Mucosa of rectum (tissue), 2 donors: ENCODE measurements around the gene KIF3B.
A peak's percentile ranks its signal among the peaks of the same experiment; 100 is the strongest.
"Not testable (repeated sequence)": the region's sequence is repeated elsewhere in the genome, so short reads cannot be mapped to it uniquely, and the experiment has no call there.

Experiments
- H3K27ac ChIP-seq, 2 donors: one replicate each; pipeline ENCODE4 v1.7.0; 2013; ENCODE audit warnings: inconsistent platforms in 2 of 2, low read depth in 2 of 2, low read length in 2 of 2
- H3K27me3 ChIP-seq, 2 donors: one replicate each; pipeline ENCODE4 v1.7.0; 2013; ENCODE audit warnings: low read length in 2 of 2; ENCODE audit not compliant: control insufficient read depth in 2 of 2, insufficient read depth in 2 of 2
- H3K36me3 ChIP-seq, 2 donors: one replicate each; pipeline ENCODE4 v1.7.0; 2013; ENCODE audit warnings: low read length in 2 of 2; ENCODE audit not compliant: control insufficient read depth in 2 of 2, insufficient read depth in 2 of 2
- H3K4me1 ChIP-seq, 2 donors: one replicate each; pipeline ENCODE4 v1.7.0; 2013; ENCODE audit warnings: low read length in 2 of 2, mild to moderate bottlenecking in 1 of 2; ENCODE audit not compliant: control insufficient read depth in 2 of 2, insufficient read depth in 2 of 2
- H3K4me3 ChIP-seq, 2 donors: one replicate each; pipeline ENCODE4 v1.7.0; 2013; ENCODE audit warnings: low read length in 2 of 2
- H3K9ac ChIP-seq, 2 donors: one replicate each; pipeline ENCODE4 v1.7.0; 2013; ENCODE audit warnings: low read length in 2 of 2, low read depth in 1 of 2, mild to moderate bottlenecking in 1 of 2
- H3K9me3 ChIP-seq, 2 donors: one replicate each; pipeline ENCODE4 v1.7.0; 2013; ENCODE audit warnings: low read length in 2 of 2; ENCODE audit not compliant: control insufficient read depth in 2 of 2
- donor health status: healthy.
- donor health status: Normal muscosa, but diverticular disease.

The KIF3B gene

DNA sequence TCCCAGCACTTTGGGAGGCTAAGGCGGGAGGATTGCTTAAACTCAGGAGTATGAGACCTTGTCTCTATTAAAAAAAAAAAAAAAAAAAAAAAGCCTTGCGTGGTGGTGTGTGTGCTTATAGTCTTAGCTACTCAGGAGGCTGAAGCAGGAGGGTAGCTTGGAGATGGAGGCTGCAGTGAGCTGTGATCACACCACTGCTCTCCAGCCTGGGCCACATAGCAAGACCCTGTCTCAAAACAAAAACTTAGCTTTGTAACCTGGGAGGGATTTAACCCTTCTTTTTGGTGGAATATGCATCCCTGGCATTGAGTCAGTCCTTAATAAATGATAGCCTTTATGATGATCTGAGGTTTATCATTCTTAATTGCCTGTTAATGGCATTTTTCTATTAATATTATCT, 93.4 kb downstream of the KIF3B start:
- Histone ChIP-seq H3K27ac (no peak overlapping the region), H3K4me1 (peaks cover 7 to 9% of the 10 kb centered on the region in 2 donors), H3K4me3 (no peak overlapping the region), H3K9me3 (no peaks in the 10 kb centered on the region), H3K27me3 (no peaks in the 10 kb centered on the region), H3K36me3 (peaks cover 0 to 15% of the 10 kb centered on the region in 2 donors), H3K9ac (no peak overlapping the region)

- H3K9me3 ChIP-seq, result no peaks in the 10 kb centered on the region
- peaks cover 0 to 6% of the 10 kb centered on the region in 2 donors for H3K4me1 ChIP-seq
- no peaks in the 10 kb centered on the region for H3K27me3 ChIP-seq
- H3K27ac ChIP-seq, result no peak overlapping the region
- no peak overlapping the region for H3K9ac ChIP-seq
- no peak overlapping the region for H3K4me3 ChIP-seq
- peaks cover 5 to 9% of the 10 kb centered on the region in 2 donors for H3K36me3 ChIP-seq
Measured at GRCh38 chr20:32378461-32378860, 101.0 kb downstream of the KIF3B start.

GRCh38 chr20:32380037-32380436, 102.6 kb downstream of the KIF3B start:
- H3K4me3 ChIP-seq, H3K36me3 ChIP-seq, H3K9ac ChIP-seq, H3K4me1 ChIP-seq, H3K27me3 ChIP-seq, H3K9me3 ChIP-seq, H3K27ac ChIP-seq: not testable (repeated sequence)

GRCh38 chr20:32380745-32381144, 103.3 kb downstream of the KIF3B start:
- no peak overlapping the region for H3K4me3 ChIP-seq
- H3K9ac ChIP-seq, result no peak overlapping the region
- no peaks in the 10 kb centered on the region for H3K9me3 ChIP-seq
- H3K4me1 ChIP-seq, result peaks cover 0 to 8% of the 10 kb centered on the region in 2 donors
- peaks cover 5 to 6% of the 10 kb centered on the region in 2 donors for H3K36me3 ChIP-seq
- no peaks in the 10 kb centered on the region for H3K27me3 ChIP-seq
- no peak overlapping the region for H3K27ac ChIP-seq

DNA sequence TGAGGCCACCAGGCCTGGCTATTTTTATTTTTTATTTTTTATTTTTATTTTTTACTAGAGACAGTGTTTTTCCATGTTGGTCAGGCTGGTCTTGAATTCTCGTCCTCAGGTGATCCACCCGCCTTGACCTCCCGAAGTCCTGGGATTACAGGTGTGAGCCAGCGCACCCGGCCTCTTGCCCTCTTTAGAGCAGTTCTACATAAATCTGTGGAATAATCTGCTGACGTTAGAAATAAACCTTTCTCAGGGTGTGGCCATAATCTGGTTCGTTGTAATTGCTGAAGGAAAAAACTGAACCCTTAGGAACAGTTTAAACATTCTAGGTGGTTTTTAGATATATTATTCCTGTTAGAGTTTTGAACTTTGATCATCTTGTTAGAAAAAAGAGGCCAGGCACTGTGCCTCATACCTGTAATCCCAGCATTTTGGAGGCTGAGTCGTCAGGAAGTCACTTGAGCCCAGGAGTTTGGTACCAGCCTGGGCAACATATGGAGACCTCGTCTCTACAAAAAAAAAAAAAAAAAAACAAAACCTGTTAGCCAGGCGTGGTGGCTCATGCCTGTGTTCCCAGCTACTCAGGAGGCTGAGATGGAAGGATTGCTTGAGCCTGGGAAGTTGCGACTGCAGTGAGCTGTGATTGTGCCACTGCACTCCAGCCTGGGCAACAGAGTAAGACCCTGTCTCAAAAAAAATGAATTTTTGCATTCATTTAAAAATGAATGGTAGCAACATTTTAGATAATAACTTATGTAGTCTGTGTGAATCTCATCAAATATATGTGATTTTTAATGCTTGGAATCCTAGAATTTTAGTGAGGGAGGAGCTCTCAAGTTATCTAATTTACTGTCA, 104.9 kb downstream of the KIF3B start:
- peaks cover 5% of the 10 kb centered on the region in 2 donors for H3K36me3 ChIP-seq
- no peaks in the 10 kb centered on the region for H3K27me3 ChIP-seq

GRCh38 chr20:32383441-32383840, 106.0 kb downstream of the KIF3B start:
- not testable (repeated sequence) for H3K9ac ChIP-seq, H3K36me3 ChIP-seq, H3K27ac ChIP-seq, H3K4me3 ChIP-seq, H3K9me3 ChIP-seq, H3K27me3 ChIP-seq
- H3K4me1 ChIP-seq, result peaks cover 0 to 11% of the 10 kb centered on the region in 2 donors

More for the DNA sequence above, 104.9 kb downstream of the KIF3B start:
- H3K9ac ChIP-seq, result no peak overlapping the region
- H3K4me1 ChIP-seq, result peaks cover 0 to 11% of the 10 kb centered on the region in 2 donors
- H3K27ac ChIP-seq, result peak overlapping the region; percentile 23 to 27
- H3K4me3 ChIP-seq, result no peak overlapping the region
- H3K9me3 ChIP-seq, result no peaks in the 10 kb centered on the region
